B cell (primary cell): Measurements from ENCODE around the gene POGZ. TPM values are rescaled to one million over a fixed set of nuclear protein-coding genes. Genes with fewer than 3 reads are reported as not detected.
A peak's percentile ranks its signal among the peaks of the same experiment; 100 is the strongest.

Experiments
- ATAC-seq: fragments of 200-7000 bp; cut with Tn5 transposase; one replicate; pipeline ENCODE4 v1.10.0; 2021; ENCODE audit warnings: low read depth, mild to moderate bottlenecking, moderate number of reproducible peaks, moderate library complexity
- CTCF ChIA-PET: fragments of 350-600 bp; sonication (Branson Sonifier 250); formaldehyde crosslinking; loops from one replicate; lab custom pipeline; 2021; ENCODE audit warnings: antibody characterized with exemption, inconsistent platforms; lab: Charles Lee
- POLR2A ChIA-PET: fragments of 350-600 bp; sonication (Branson Sonifier 250); formaldehyde crosslinking; loops from one replicate; lab custom pipeline; 2021; ENCODE audit warnings: antibody characterized with exemption; lab: Charles Lee
- DNase-seq: peaks from one replicate; pipeline ENCODE4 v3.0.0; 2013
- H2AFZ ChIP-seq: 2 replicates; pipeline ENCODE4 v1.6.1; 2012; ENCODE audit warnings: mild to moderate bottlenecking, low read depth, low read length; ENCODE audit not compliant: insufficient read depth, poor library complexity, severe bottlenecking
- H3K27ac ChIP-seq, 2 donors: 1 replicate in 1 of 2; 2 replicates in 1 of 2; pipeline ENCODE4 v1.5.1; 2012 to 2013; ENCODE audit warnings: low read length in 2 of 2, mild to moderate bottlenecking in 2 of 2, moderate library complexity in 1 of 2
- H3K27me3 ChIP-seq, 4 experiments: fragments of 200-600 bp in 1 of 4; sonication (generic) in 1 of 4; replicated peaks in 1 of 4; 1 replicate in 2 of 4; 2 replicates in 2 of 4; pipeline versions ENCODE4 v1.6.1 to v1.7.0; 2013 to 2016; ENCODE audit warnings: low read length in 3 of 4, mild to moderate bottlenecking in 2 of 4, mixed read lengths in 1 of 4, moderate library complexity in 1 of 4; ENCODE audit not compliant: insufficient read depth in 4 of 4, control insufficient read depth in 3 of 4; ENCODE audit errors: control extremely low read depth in 1 of 4
- H3K36me3 ChIP-seq, 2 experiments: replicated peaks in 1 of 2; 1 replicate in 1 of 2; 2 replicates in 1 of 2; pipeline versions ENCODE4 v1.6.1 to v1.7.1; 2013; ENCODE audit warnings: low read length in 1 of 2; ENCODE audit not compliant: insufficient read depth in 2 of 2, control insufficient read depth in 1 of 2; ENCODE audit errors: control extremely low read depth in 1 of 2, extremely low read depth in 1 of 2
- H3K4me1 ChIP-seq, 2 donors: fragments of 200-600 bp in 1 of 2; sonication (generic) in 1 of 2; 1 replicate in 1 of 2; 2 replicates in 1 of 2; pipeline versions ENCODE4 v1.5.1 to v1.6.1; 2013 to 2017; ENCODE audit warnings: low read length in 2 of 2; ENCODE audit not compliant: control insufficient read depth in 2 of 2, insufficient read depth in 2 of 2
- H3K4me2 ChIP-seq: replicated peaks from 2 replicates; pipeline ENCODE3; 2012; ENCODE audit warnings: mild to moderate bottlenecking, low read depth, low read length; ENCODE audit not compliant: poor library complexity, severe bottlenecking
- H3K4me3 ChIP-seq, 5 experiments: fragments of 200-600 bp in 1 of 5; sonication (generic) in 1 of 5; 1 replicate in 3 of 5; 2 replicates in 2 of 5; pipeline versions ENCODE4 v1.5.1 to v1.7.0; 2011 to 2016; ENCODE audit warnings: low read length in 4 of 5, mild to moderate bottlenecking in 4 of 5, low read depth in 2 of 5, control low read depth in 1 of 5, moderate library complexity in 1 of 5; ENCODE audit not compliant: insufficient read depth in 1 of 5; ENCODE audit errors: control extremely low read depth in 1 of 5, extremely low read depth in 1 of 5
- H3K79me2 ChIP-seq: fragments of 200-600 bp; sonication (generic); one replicate; pipeline ENCODE4 v1.6.0; 2016; ENCODE audit warnings: low read length; ENCODE audit not compliant: control insufficient read depth, insufficient read depth
- H3K9ac ChIP-seq: fragments of 200-600 bp; sonication (generic); 2 replicates; pipeline ENCODE4 v1.6.1; 2017; ENCODE audit warnings: mild to moderate bottlenecking, low read length, moderate library complexity
- H3K9me3 ChIP-seq, 3 donors: one replicate each; pipeline versions ENCODE4 v1.6.1 to v1.7.1; 2013; ENCODE audit warnings: low read length in 2 of 3; ENCODE audit not compliant: control insufficient read depth in 2 of 3, insufficient read depth in 1 of 3; ENCODE audit errors: control extremely low read depth in 1 of 3
- H4K20me1 ChIP-seq: 2 replicates; pipeline ENCODE4 v1.6.0; 2012; ENCODE audit warnings: mild to moderate bottlenecking, low read length; ENCODE audit not compliant: insufficient read depth, control insufficient read depth, poor library complexity, severe bottlenecking
- H3K27ac Mint-ChIP-seq: one replicate; pipeline ENCODE4 v1.8.0; 2021; ENCODE audit warnings: mixed read lengths
- H3K27me3 Mint-ChIP-seq: one replicate; pipeline ENCODE4 v1.8.0; 2021; ENCODE audit warnings: mixed read lengths
- H3K4me1 Mint-ChIP-seq: one replicate; pipeline ENCODE4 v1.8.0; 2021; ENCODE audit warnings: mixed read lengths
- H3K4me3 Mint-ChIP-seq: one replicate; pipeline ENCODE4 v1.8.0; 2021; ENCODE audit warnings: mixed read lengths
- H3K9me3 Mint-ChIP-seq: one replicate; pipeline ENCODE4 v1.8.0; 2022; ENCODE audit warnings: mixed read lengths; ENCODE audit not compliant: insufficient read depth
- CTCF ChIP-seq: fragments of 200-600 bp; IDR thresholded peaks from one replicate; pipeline ENCODE4 v1.8.0; 2022; ENCODE audit warnings: antibody characterized with exemption, mild to moderate bottlenecking
- EZH2 ChIP-seq: IDR thresholded peaks from 2 replicates; pipeline ENCODE4 v1.6.1; 2012; ENCODE audit warnings: borderline replicate concordance, low read depth, mild to moderate bottlenecking, moderate library complexity, low read length; ENCODE audit not compliant: insufficient read depth, poor library complexity, severe bottlenecking
- WGBS: methylation state at CpG from one replicate; pipeline ENCODE4 v1.1.5; 2013; ENCODE audit warnings: missing lambda C conversion rate; ENCODE audit not compliant: insufficient coverage; 5-methylcytosine and 5-hydroxymethylcytosine counted together
- intact Hi-C: fragments of 100-400 bp; cut with micrococcal nuclease; formaldehyde crosslinking; loops from one replicate; pipeline ENCODE4 v1.10.0; 2022
- polyA plus RNA-seq: library from polyadenylated mRNA; depleted of rRNA; stranded (reverse); fragments of >200 nt; gene quantifications from 2 replicates; pipeline ENCODE4 v1.2.3, GENCODE V29; 2012
- total RNA-seq, 2 donors: library from RNA; stranded (reverse); fragments of 120-200 nt in 1 of 2; gene quantifications; 1 replicate in 1 of 2; 2 replicates in 1 of 2; pipeline versions ENCODE4 v1.2.3 to v1.2.4, GENCODE V29; 2013 to 2022

POGZ gene
- total and polyA plus RNA-seq, 2 donors (not counting 1 experiment from before 2014, with no cell fraction given): 50.2 to 194 TPM

- no peak for ATAC-seq
- H2AFZ ChIP-seq: no peak overlapping the region
- CTCF ChIA-PET: interaction anchor here (1.2 kb wide), 1 partner anchor 32 kb away, joined by 3 read pairs; no protein-coding TSS in a partner anchor
- no peaks in the 10 kb centered on the region for H3K79me2 ChIP-seq
- H3K9me3 ChIP-seq: no peaks in the 10 kb centered on the region
- intact Hi-C loops: no loop called here
- H4K20me1 ChIP-seq: no peaks in the 10 kb centered on the region
- Mint-ChIP-seq H3K9me3 (no peaks in the 10 kb centered on the region), H3K4me1 (no peaks in the 10 kb centered on the region), H3K4me3 (no peak overlapping the region), H3K27ac (no peak overlapping the region), H3K27me3 (no peaks in the 10 kb centered on the region)
- H3K4me2 ChIP-seq: no peak overlapping the region
- H3K4me1 ChIP-seq: peaks cover 0 to 4% of the 10 kb centered on the region in 2 donors
- WGBS: 96% methylated on average over 2 of the region's 9 CpGs
- H3K36me3 ChIP-seq: no peaks in the 10 kb centered on the region
- H3K27me3 ChIP-seq: no peaks in the 10 kb centered on the region
- no peak for DNase-seq
- POLR2A ChIA-PET: interaction anchor here (0.6 to 0.7 kb wide), 2 partner anchors 24 to 31 kb away, joined by 3 read pairs; no protein-coding TSS in a partner anchor
- no peak for TF ChIP-seq CTCF
- TF ChIP-seq EZH2: no peak
- H3K27ac ChIP-seq: no peak overlapping the region
- H3K9ac ChIP-seq: no peak overlapping the region
- H3K4me3 ChIP-seq: no peak overlapping the region
These were observed 87.8 kb downstream of the POGZ start for GRCh38 chr1:151371370-151372057.

- H3K9me3 Mint-ChIP-seq: no peaks in the 10 kb centered on the region
- intact Hi-C loops: no loop called here
- H3K79me2 ChIP-seq: no peaks in the 10 kb centered on the region
- DNase-seq (no peak), ATAC-seq (no peak)
- POLR2A ChIA-PET: interaction anchor here (0.5 to 1.4 kb wide), 2 partner anchors 13 to 538 kb away, joined by 3 read pairs; no protein-coding TSS in a partner anchor
- no peak overlapping the region for H3K4me3 ChIP-seq
- no peaks in the 10 kb centered on the region for H3K27me3 ChIP-seq
- no peak overlapping the region for H3K9ac ChIP-seq
- no peaks in the 10 kb centered on the region for H4K20me1 ChIP-seq
- H3K4me3 Mint-ChIP-seq: no peak overlapping the region
- no peaks in the 10 kb centered on the region for H3K4me1 Mint-ChIP-seq
- no peak overlapping the region for H3K27ac Mint-ChIP-seq
- H3K27me3 Mint-ChIP-seq: no peaks in the 10 kb centered on the region
- no peak overlapping the region for H3K27ac ChIP-seq
- H3K36me3 ChIP-seq: no peaks in the 10 kb centered on the region
- peaks cover 0 to 4% of the 10 kb centered on the region in 2 donors for H3K4me1 ChIP-seq
- H2AFZ ChIP-seq: peak overlapping the region; percentile 28
- 60% methylated on average over 4 of the region's 6 CpGs for WGBS
- CTCF ChIA-PET: no interaction called here
- TF ChIP-seq EZH2 (no peak), CTCF (no peak)
- H3K9me3 ChIP-seq: no peaks in the 10 kb centered on the region
- H3K4me2 ChIP-seq: no peak overlapping the region
These were observed 88.9 kb downstream of the POGZ start for GRCh38 chr1:151370211-151370911.
